ENCODE data around the gene BACH2. TPM values are rescaled to one million over a fixed set of nuclear protein-coding genes. Genes with fewer than 3 reads are reported as not detected.
"Not testable (repeated sequence)": the region's sequence is repeated elsewhere in the genome, so short reads cannot be mapped to it uniquely, and the experiment has no call there.

Gene BACH2
- total RNA-seq, 4 donors from 2014 or later: 3.6 to 13.4 (median 7.5) TPM

- Histone ChIP-seq H3K4me3 (no peak overlapping the region), H3K27me3 (no peaks in the 10 kb centered on the region), H3K4me1 (no peaks in the 10 kb centered on the region), H3K9me3 (no peaks in the 10 kb centered on the region), H3K36me3 (no peaks in the 10 kb centered on the region), H3K27ac (no peak overlapping the region)
- DNase-seq: no peak
- in situ Hi-C loops (cut with MboI; ENCODE audit: low sequenced_read_pairs in 4 of 4): no loop called here
- no peak for ATAC-seq
- intact Hi-C loops (cut with DNase I; ENCODE audit: low total_unique reads): no loop called here
- TF ChIP-seq POLR2A (IDR thresholded peaks at IDR 0.05): no peak
- TF ChIP-seq CTCF (IDR thresholded peaks at IDR 0.05 in 4 of 5, conservative IDR thresholded peaks at IDR 0.05 in 1 of 5): no peak
These were observed 385.8 kb downstream of the BACH2 start for GRCh38 chr6:89910902-89911240.

- intact Hi-C loops (cut with DNase I; ENCODE audit: low total_unique reads): not testable (repeated sequence)
These were observed 386.4 kb downstream of the BACH2 start for GRCh38 chr6:89910001-89910901.

GRCh38 chr6:89895276-89895874 is 401.3 kb downstream of the BACH2 start:
- intact Hi-C loops (cut with DNase I; ENCODE audit: low total_unique reads): no loop called here
- H3K4me3 ChIP-seq: no peak overlapping the region
- in situ Hi-C loops (cut with MboI; ENCODE audit: low sequenced_read_pairs in 4 of 4): no loop called here
- ATAC-seq (no peak), DNase-seq (no peak)
- peaks cover 14 to 21% (median 17%) of the 10 kb centered on the region in 3 donors for H3K27me3 ChIP-seq
- H3K9me3 ChIP-seq: no peaks in the 10 kb centered on the region
- H3K36me3 ChIP-seq: no peaks in the 10 kb centered on the region
- TF ChIP-seq POLR2A (IDR thresholded peaks at IDR 0.05) (no peak), CTCF (IDR thresholded peaks at IDR 0.05 in 4 of 5, conservative IDR thresholded peaks at IDR 0.05 in 1 of 5) (no peak)
- H3K27ac ChIP-seq: no peak overlapping the region
- H3K4me1 ChIP-seq: no peaks in the 10 kb centered on the region

More at GRCh38 chr6:89910001-89910901, 386.4 kb downstream of the BACH2 start:
- H3K4me1 ChIP-seq; DNase-seq; H3K36me3 ChIP-seq; H3K27ac ChIP-seq; H3K9me3 ChIP-seq; H3K4me3 ChIP-seq; ATAC-seq; in situ Hi-C loops (cut with MboI; ENCODE audit: low sequenced_read_pairs in 4 of 4); H3K27me3 ChIP-seq: not testable (repeated sequence)

- H3K4me1 ChIP-seq: no peaks in the 10 kb centered on the region
- H3K9me3 ChIP-seq: no peaks in the 10 kb centered on the region
- peaks cover 14 to 24% (median 21%) of the 10 kb centered on the region in 3 donors for H3K27me3 ChIP-seq
- TF ChIP-seq CTCF (IDR thresholded peaks at IDR 0.05 in 4 of 5, conservative IDR thresholded peaks at IDR 0.05 in 1 of 5): no peak
- TF ChIP-seq POLR2A (IDR thresholded peaks at IDR 0.05): no peak
- in situ Hi-C loops (cut with MboI; ENCODE audit: low sequenced_read_pairs in 4 of 4) (no loop called here), intact Hi-C loops (cut with DNase I; ENCODE audit: low total_unique reads) (no loop called here)
- DNase-seq (no peak), ATAC-seq (no peak)
- H3K27ac ChIP-seq: no peak within 1 kb of the TSS
- no peaks in the 10 kb centered on the region for H3K36me3 ChIP-seq
- H3K4me3 ChIP-seq: no peak within 1 kb of the TSS
These were observed 402.5 kb downstream of the BACH2 start, which contains the start of gene GJA10 for GRCh38 chr6:89894169-89894568. Gene GJA10, plus strand, starts transcription at chr6:89894469. Its CDS starts 0 bp downstream, at chr6:89894469.

GRCh38 chr6:89892577-89892976 is 404.1 kb downstream of the BACH2 start:
- H3K4me1 ChIP-seq; H3K27ac ChIP-seq; in situ Hi-C loops (cut with MboI; ENCODE audit: low sequenced_read_pairs in 4 of 4); H3K36me3 ChIP-seq; DNase-seq; intact Hi-C loops (cut with DNase I; ENCODE audit: low total_unique reads); H3K9me3 ChIP-seq; ATAC-seq; H3K4me3 ChIP-seq: not testable (repeated sequence)
- H3K27me3 ChIP-seq: peaks cover 20 to 32% (median 24%) of the 10 kb centered on the region in 3 donors

GRCh38 chr6:89890845-89891528 is 405.7 kb downstream of the BACH2 start:
- H3K4me1 ChIP-seq; ATAC-seq; DNase-seq; in situ Hi-C loops (cut with MboI; ENCODE audit: low sequenced_read_pairs in 4 of 4); H3K27ac ChIP-seq; H3K9me3 ChIP-seq; H3K4me3 ChIP-seq; intact Hi-C loops (cut with DNase I; ENCODE audit: low total_unique reads); H3K36me3 ChIP-seq: not testable (repeated sequence)
- H3K27me3 ChIP-seq: peaks cover 21 to 34% (median 24%) of the 10 kb centered on the region in 3 donors
